IPS-NIHi7 (cell line): ENCODE data around the gene LRRC37A3.
"Not testable (repeated sequence)": the region's sequence is repeated elsewhere in the genome, so short reads cannot be mapped to it uniquely, and the experiment has no call there.

Experiments used
- DNase-seq: peaks from one replicate; pipeline ENCODE4 v3.0.0; 2012; ENCODE audit warnings: mixed read lengths; ENCODE audit errors: extremely low spot score

The LRRC37A3 gene

DNA sequence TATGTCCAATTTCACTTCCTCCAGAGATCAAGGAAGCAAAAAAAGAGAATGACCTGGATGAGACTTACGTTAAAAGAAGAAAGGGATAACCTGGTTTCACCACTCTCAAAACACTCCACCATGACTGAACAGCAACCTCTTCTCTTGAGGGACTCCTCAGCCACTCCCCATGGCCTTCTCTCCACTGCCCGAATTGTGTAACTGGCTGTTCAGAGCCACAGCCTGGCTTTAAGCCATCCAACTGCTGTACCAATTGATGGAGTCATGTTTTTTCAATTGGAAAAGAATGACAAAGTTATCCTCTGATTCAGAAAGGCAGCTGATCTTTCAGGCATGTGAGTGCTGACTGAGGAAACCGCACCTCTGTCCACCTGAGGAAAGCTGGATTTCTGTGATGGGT lies 85.2 kb downstream of the LRRC37A3 start:
- not testable (repeated sequence) for DNase-seq

DNA sequence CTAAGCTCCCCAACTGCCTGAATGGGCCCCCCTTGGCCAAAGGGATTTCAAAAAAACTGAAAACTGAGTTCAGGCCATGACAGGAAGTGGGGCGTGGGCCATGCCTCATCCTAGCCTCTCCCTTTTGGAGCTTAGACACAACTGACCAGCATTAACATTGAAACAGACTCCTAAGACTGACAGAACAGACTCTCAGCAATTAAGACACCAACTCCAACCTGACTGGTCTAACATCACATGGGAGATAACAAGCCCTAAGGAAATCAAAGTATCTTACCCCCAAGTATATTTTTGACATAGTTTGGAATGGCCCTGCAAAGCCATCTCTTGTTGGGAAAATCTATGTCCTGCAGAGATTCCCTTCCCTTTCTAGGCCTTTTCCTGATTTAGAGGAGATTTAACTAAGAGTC lies 88.6 kb downstream of the LRRC37A3 start:
- not testable (repeated sequence) for DNase-seq

GRCh38 chr17:64829824-64830630 lies 89.3 kb downstream of the LRRC37A3 start:
- not testable (repeated sequence) for DNase-seq

- not testable (repeated sequence) for DNase-seq
These were observed 90.2 kb downstream of the LRRC37A3 start for GRCh38 chr17:64829068-64829467.

DNA sequence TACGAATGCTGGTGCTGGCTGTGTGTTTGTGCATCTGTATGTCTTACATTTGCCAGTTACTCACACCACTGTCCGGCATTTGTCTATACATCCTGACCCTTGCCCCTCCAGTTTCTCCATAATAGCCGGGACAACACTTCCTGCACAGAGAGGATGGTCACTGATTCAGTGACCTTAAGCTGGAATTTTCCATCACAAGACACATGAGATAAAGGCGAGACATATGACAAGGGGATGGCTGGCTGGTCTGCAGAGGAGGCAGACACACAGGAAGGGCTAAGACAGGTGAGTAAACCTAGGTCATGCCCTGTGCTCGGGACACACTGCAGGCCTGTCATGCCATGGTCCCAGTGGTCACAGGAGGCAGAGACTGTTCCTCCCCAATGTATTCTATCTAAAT lies 100.4 kb downstream of the LRRC37A3 start:
- DNase-seq = not testable (repeated sequence)

DNA sequence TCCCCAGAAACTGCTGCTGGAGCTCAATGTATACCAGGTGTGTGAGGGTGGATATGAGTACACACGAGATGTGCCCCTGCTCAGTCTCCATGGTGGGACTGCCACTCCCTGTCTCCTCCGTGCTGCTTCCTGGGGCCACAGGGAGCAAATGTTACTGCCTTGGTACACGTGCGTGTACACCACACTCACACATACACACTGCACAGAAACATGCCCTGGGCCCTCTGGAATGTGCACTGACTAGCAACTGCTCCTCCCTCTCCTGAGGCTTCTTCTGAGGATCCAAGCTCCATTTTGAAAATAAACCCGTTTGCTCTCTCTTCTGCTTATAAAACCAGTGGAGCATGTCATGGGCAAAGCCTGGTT lies 103.5 kb downstream of the LRRC37A3 start:
- not testable (repeated sequence) for DNase-seq

DNA sequence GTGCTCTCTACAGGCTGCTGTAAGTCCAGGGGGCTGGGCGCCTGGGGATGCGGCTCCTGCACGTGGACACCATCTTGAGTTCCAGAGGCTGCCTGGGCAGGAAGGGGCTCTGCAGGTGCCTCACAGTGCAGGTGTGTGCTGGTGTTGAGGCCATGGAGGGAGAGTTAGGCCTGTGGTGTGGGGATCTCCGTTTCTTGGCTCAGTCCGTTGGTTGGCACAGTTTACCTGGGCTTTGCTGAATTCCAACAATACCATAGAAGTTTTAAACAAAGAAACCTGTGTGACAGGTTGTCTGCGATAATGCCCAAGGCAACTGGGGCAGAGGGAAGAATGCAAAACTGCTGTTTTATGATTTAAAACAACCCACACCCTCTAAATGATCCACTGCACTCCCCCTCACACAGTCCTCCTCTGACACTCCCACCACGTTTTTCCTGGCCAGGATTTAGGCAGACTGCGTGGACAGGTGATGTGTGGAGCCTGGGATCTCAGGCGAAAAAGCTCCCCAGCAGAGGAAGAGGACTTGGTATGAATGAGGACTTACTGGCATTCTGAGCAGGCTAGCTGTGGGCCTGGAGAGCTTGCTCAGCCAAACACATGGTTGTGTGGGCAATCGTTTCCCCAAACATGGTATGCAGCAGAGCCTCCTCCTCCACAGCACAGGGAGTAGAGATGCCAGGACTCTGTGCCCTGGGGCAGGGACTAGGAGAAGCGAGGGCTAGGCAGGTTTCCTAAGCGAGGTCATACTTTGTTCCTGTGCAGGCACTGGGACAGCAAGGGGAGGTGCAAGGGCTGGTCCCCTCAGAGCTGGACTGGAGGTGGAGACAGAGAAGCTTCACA lies 104.1 kb downstream of the LRRC37A3 start:
- not testable (repeated sequence) for DNase-seq

- not testable (repeated sequence) for DNase-seq
These were observed 110.9 kb downstream of the LRRC37A3 start for GRCh38 chr17:64808178-64808977.
